ENCODE results near the gene RAB3D. TPM values are rescaled to one million over a fixed set of nuclear protein-coding genes. Genes with fewer than 3 reads are reported as not detected.
"Not testable (repeated sequence)": the region's sequence is repeated elsewhere in the genome, so short reads cannot be mapped to it uniquely, and the experiment has no call there.

RAB3D gene
- polyA plus RNA-seq, 12 donors = 4.9 to 22.5 (median 6.8) TPM; not detected in 1

- DNase-seq = no peak
Observed at GRCh38 chr19:11373166-11373884, 33.9 kb upstream of the RAB3D start.

DNA sequence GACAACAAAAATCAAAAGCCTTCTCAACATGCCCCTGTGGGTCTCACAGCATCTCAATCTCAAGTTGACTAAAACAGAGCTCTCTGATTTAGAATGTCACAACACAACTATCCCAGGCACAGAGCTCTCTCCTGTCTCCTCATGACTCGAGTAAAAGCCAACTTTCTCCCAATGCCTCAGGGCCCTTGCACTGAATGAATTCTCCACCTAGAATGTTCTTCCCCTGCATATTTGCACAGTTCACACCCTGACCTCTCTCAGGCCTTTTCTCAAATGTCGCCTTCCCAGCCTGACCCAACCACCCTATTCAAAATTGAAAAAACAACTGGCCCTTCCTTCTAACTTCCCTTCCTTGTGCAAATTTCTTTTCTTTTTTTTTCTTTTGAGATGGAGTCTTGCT, 31.3 kb upstream of the RAB3D start:
- DNase-seq = no peak

DNA sequence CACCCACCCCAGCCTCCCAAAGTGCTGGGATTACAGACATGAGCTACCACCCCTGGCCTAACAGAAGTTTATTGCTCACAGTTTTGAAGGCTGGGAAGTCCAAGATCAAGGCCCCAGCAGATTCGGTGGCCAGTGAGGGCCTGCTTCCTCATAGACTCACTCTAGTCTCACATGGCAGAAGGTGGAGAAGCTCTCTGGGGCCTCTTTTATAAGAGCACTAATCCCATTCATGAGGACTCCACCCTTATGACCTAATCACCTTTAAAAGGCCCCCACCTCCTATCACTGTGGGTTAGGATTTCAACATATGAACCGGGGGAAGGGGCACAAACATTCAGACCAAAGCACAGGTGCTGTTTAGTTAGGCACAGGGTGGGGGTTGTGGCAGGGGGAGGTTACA, 28.1 kb upstream of the RAB3D start:
- DNase-seq = no peak

- no peak for DNase-seq
Observed at GRCh38 chr19:11365557-11366117, 26.2 kb upstream of the RAB3D start.

- no peak for DNase-seq
Observed at GRCh38 chr19:11364935-11365334, 25.5 kb upstream of the RAB3D start.

- no peak for DNase-seq
Observed at GRCh38 chr19:11364296-11364904, 24.9 kb upstream of the RAB3D start.

GRCh38 chr19:11363881-11364280, 24.4 kb upstream of the RAB3D start:
- DNase-seq = no peak

DNA sequence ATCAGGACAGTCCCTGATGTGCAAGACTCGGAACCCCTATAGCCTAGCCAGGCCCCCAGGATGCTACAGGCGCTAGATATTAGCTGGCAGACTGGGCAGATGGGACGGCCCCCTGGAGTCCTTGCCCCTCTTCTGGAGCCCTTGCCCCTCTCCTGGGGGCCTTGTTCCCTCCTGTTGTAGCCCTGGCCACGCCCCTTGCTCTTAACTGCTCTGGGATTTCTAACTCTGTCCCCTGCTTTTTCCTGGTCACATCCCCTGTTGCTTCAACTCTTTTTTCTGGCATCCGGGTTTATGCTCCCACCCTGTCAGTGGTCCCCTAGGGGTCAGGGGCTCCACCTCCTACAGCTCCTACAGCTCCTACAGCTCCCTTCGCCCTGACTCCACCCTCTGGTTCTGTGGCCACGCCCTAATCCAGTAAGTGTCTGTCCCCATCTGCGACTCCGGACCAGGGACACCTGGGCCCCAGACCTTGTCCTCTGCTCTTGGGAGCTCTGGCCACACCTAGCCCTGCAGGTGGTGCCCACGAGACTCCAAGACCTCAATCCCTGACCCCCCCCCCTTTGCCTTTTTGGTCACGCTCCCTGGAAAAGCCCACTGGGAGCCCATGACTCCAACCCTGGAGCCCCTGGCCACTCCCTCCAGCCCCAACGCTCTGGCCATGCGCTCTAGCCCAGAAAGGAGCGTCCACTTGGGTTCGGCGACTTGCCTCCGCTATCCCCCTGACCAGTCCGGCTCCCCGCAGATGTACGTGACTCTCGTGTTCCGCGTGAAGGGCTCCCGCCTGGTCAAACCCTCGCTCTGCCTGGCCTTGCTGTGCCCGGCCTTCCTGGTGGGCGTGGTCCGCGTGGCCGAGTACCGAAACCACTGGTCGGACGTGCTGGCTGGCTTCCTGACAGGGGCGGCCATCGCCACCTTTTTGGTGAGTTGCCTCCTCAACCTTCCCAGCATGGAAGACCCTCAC, 22.6 kb upstream of the RAB3D start:
- no peak for DNase-seq

DNA sequence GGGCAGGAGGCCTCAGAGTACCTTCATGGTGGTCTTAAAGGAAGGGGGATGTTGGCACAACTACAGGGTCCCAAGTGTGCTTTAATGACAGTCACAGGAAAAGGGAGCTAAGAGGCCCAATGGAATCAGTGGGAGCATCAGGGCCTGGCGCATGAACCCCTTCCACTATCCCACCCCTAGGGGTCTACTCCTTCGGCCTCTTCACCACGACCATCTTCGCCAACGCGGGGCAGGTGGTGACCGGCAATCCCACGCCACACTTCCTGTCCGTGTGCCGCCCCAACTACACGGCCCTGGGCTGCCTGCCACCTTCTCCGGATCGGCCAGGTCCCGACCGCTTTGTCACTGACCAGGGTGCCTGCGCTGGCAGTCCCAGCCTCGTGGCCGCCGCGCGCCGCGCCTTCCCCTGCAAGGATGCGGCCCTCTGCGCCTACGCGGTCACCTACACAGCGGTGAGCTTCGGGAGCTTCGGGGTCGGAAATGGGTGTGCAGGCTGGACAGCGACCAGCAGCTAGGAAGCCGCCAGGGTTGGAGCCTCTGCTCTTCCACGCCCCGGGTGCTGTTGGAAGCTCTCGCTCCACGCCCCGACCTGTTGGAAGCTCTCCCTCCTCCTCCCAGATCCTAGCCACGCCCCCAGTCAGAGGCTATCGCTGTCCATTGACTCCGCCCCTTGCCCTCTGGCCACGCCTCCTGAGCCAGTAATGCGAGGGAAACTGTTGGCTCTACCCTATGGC, 21.7 kb upstream of the RAB3D start:
- no peak for DNase-seq

DNA sequence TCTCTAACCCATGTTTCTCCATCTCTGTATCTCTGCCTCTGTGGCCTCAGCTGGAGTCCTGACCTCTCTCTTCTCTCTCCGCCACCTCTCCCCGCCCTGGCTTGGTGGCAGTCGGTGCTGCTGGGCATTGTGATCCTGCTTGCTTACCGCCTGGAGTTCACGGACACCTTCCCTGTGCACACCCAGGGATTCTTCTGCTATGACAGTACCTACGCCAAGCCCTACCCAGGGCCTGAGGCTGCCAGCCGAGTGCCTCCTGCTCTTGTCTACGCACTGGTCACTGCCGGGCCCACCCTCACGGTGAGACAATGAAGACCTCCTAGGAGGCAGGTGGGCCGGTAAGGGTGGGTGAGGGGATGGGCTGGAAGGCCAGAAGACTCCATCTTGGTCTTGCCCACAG, 20.0 kb upstream of the RAB3D start:
- DNase-seq = no peak

DNA sequence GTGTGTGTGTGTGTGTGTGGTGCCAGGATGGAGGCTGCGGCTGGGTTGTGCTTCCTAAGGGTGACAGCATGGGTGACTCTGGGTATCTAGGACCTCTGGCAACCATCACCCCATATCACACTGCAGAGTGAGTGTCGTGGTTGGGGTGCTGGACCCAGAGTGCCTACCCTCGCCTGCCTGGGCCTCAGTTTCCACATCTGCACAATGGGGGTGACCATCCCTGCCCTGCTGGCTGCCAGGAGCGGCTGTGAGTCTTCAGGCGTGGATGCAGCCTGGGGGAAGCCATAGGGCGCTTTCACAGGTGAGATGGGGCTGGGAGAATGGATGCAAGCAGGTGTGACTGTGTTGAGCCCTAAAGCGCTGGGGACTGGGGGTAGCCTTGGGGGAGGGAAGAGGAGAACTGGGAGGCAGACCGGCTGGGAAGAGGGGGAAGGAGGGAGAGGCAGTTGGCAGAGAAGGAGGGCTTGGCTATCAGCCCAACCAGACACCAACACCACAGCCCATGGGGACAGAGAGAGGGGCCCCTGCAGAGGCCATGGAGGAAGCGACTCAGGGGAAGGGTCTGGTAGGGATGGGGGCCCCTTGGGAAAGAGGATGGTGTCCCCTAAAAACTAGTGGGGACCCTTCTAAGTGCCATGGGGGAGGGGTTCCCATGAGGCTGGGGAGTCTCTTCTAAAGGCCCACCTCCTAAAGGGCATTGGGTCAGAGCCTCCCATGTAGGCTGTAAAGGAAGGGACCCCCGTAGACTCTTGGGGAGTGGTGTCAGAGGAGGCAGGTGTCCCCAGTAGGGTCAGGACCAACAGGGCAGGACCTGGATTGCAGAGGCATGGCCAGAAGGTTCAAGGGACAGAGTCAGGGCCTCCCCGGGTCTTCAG, 17.5 kb upstream of the RAB3D start:
- DNase-seq = no peak

- DNase-seq = no peak
Observed at GRCh38 chr19:11356074-11356397, 16.6 kb upstream of the RAB3D start.

GRCh38 chr19:11355160-11356073, 16.0 kb upstream of the RAB3D start, which contains the start of gene PLPPR2:
Gene PLPPR2 (plus strand): TSS chr19:11355432. CDS start chr19:11357674, 2,242 bp downstream.
- DNase-seq = peak; percentile 89

DNA sequence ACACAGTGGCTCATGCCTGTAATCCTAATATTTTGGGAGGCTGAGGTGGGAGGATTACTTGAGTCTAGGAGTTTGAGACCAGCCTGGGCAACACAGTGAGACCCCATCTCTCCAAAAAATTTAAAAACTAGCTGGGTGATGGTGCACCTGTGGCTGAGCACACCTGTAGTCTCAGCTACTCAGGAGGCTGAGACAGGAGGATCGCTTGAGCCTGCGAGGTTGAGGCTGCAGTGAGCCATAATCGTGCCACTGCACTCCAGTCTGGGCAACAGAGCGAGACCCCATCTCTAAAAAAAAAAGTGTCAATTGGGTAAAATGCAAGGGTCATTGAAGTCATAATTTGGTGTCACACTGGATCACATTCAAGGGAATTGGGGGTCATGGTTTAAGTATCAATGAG, 14.6 kb upstream of the RAB3D start:
- DNase-seq = not testable (repeated sequence)

DNA sequence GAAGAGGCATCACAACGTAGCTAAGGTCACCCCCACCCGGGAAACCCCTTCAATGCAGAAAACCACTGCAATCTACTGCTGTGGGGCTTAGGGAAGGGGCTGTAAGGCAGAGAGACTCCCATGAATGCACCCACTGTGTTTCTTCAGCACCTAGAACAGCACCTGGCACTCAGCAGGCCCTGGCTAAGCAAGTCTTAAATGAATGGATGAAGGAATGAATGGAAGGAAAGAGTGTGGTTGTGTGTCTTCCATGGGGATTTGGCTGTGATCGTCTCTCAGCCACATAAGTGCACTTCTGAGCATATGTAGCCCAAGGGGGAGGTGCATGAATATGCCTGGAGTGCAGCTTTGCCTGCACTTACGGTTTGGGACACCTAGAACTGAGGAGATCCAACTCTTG, 9.7 kb upstream of the RAB3D start:
- DNase-seq = no peak

DNA sequence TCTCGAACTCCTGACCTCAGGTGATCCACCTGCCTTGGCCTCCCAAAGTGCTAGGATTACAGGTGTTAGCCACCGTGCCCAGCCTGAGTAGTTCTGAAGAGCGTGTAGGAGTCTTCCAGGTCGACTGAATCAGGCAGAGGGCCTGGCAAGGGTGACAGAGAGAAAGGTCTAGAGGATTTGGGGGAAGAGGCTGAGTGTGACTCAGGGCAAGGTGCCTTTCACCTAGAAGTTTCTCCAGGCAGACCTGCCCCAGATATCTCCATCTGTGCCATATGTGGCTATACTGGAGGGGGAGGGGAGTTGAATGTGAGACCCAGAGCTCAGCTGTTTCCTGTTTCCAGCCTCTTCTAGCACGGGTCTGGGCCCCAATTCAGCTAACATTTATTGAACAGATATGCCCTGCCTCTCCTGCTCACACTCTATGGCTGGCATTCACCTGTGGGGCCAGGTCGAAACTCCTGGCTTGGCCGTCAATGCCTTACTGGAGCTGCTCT, 8.1 kb upstream of the RAB3D start:
- DNase-seq = no peak

DNA sequence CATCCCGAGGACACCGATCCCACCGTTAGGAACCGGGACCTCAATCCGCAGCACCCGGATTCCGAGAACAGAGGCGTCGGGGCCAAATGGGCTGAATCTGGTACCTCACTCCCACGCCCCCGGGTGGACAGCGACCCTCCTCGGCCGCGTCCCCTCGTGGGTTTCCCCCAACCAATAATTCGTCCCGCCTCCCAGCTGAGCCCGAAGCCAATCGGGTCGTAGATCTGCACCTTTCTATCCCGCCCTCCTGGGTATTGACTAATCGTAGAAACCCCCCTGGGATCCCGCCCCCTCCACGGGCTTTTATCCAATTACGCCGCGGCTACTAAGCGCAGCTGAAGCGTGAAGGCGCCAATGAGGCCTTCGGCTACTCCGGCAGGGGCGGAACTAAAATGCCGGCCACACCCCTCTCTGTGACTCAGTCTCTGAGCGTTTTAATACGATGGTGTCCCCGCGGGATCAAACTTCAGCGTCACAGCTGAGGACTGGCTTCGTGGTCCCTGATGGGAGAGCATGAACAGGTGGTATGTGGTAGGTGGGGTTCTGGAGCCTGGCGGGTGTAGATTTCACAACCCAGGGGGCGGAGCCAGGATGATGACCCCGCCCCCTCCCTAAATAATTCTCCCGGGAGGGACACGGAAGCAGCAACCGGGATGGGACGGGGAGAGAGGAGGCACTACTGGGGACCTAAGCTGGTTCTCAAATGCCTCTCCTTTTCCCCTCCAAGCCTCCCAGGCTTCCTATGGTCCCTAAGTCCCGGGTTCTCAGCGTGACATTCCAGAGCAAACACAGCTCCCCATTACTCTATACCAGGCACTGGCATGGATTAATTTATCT, 6.9 kb upstream of the RAB3D start, which contains the start of the genes CCDC159 and TMEM205:
Gene CCDC159 (plus strand): TSS at position 416 of the 837 bp plus-strand sequence. CDS start 88 bp downstream, at position 504.
Gene TMEM205 (minus strand): TSS at position 165 of the 837 bp plus-strand sequence. CDS start 649 bp downstream, outside the sequence.
- DNase-seq = peak; percentile 95
